ENCODE data around the gene MTX1. TPM values are rescaled to one million over a fixed set of nuclear protein-coding genes. Genes with fewer than 3 reads are reported as not detected.

The MTX1 gene
- total RNA-seq, 1 experiment from 2014 or later: 69.1 TPM

GRCh38 chr1:155241069-155241679, 32.7 kb downstream of the MTX1 start (continued):
- no peak for TF ChIP-seq CTCF (IDR thresholded peaks at IDR 0.05 in 2 of 3, conservative IDR thresholded peaks at IDR 0.05 in 1 of 3; ENCODE audit: borderline replicate concordance in 1 of 3, insufficient read depth in 1 of 3, low read depth in 2 of 3, low read length in 2 of 3)

GRCh38 chr1:155241841-155242264, 33.4 kb downstream of the MTX1 start:
- peak overlapping the region; percentile 69 for H3K4me2 ChIP-seq (ENCODE audit: low read length)
- peaks cover 16 to 46% of the 10 kb centered on the region in 2 experiments for H3K4me1 ChIP-seq (ENCODE audit: control insufficient read depth in 1 of 2, insufficient read depth in 2 of 2, low read length in 2 of 2)
- H3K36me3 ChIP-seq (ENCODE audit: control insufficient read depth in 1 of 2, insufficient read depth in 2 of 2, low read length in 2 of 2): no peaks in the 10 kb centered on the region
- no peak overlapping the region for H3K4me3 ChIP-seq (replicated peaks in 1 of 2; ENCODE audit: low read depth in 1 of 2, low read length in 2 of 2)
- no peak overlapping the region for H2AFZ ChIP-seq (ENCODE audit: low read depth, low read length, poor library complexity, severe bottlenecking)
- H4K20me1 ChIP-seq (ENCODE audit: insufficient read depth): no peaks in the 10 kb centered on the region
- H3K9me2 ChIP-seq (ENCODE audit: insufficient read depth): no peaks in the 10 kb centered on the region
- BruUV-seq (replicated peaks): no TSS peak
- 0 out of 2 replicates have a peak, but pooled peaks have one; percentile 8 for TF ChIP-seq JUND (IDR thresholded peaks at IDR 0.05)
- TF ChIP-seq EGR1 (IDR thresholded peaks at IDR 0.05; ENCODE audit: low read depth): no peak
- TF ChIP-seq YY1 (IDR thresholded peaks at IDR 0.05; ENCODE audit: extremely low read depth, insufficient replicate concordance, low read depth, low read length): no peak
- TF ChIP-seq CBX3 (IDR thresholded peaks at IDR 0.05; ENCODE audit: low read depth): peak; percentile 64; the same call in 1 of the 2 replicates
- 0 out of 2 replicates have a peak, but pooled peaks have one; percentile 25 for TF ChIP-seq MAX (IDR thresholded peaks at IDR 0.05)
- POLR2A ChIA-PET: interaction anchor here (1.2 to 1.8 kb wide), 3 partner anchors 15 to 66 kb away, joined by 3 to 4 read pairs (median 3); no protein-coding TSS in a partner anchor
- peak overlapping the region; percentile 43 for H3K27ac ChIP-seq (ENCODE audit: low read depth, low read length)
- H3K79me2 ChIP-seq (ENCODE audit: insufficient read depth, low read length): no peaks in the 10 kb centered on the region
- H3K9me3 ChIP-seq (ENCODE audit: control insufficient read depth in 1 of 2, insufficient read depth in 1 of 2, low read depth in 1 of 2, low read length in 2 of 2): no peaks in the 10 kb centered on the region
- DNase-seq (ENCODE audit: low read depth, low spot score): no peak
- peak overlapping the region; percentile 54; the same call in 1 of the 2 replicates for H3K9ac ChIP-seq (ENCODE audit: low read length)
- CTCF ChIA-PET: interaction anchor here (1.3 to 1.4 kb wide), 2 partner anchors 35 to 69 kb away, joined by 4 to 5 read pairs; partner anchors contain the start of gene KRTCAP2
- RAD21 ChIA-PET (ENCODE audit: low non-redundant PET in 1 of 2, low total read pairs in 2 of 2, uncharacterized antibody in 2 of 2, unreplicated experiment in 2 of 2): no interaction called here
- H3K27me3 ChIP-seq (ENCODE audit: insufficient read depth, low read length): no peaks in the 10 kb centered on the region
- no peak for ATAC-seq
- intact Hi-C loops (cut with micrococcal nuclease): loop anchor here (5.0 kb wide), 1 partner anchor 35 kb away; the partner anchor contains the start of genes MTX1 and THBS3
